ENCODE data around the gene CHD6. TPM values are rescaled to one million over a fixed set of nuclear protein-coding genes. Genes with fewer than 3 reads are reported as not detected.

Gene CHD6
- total and polyA plus RNA-seq, 2 experiments from 2014 or later = 41.0 to 158 TPM

DNA sequence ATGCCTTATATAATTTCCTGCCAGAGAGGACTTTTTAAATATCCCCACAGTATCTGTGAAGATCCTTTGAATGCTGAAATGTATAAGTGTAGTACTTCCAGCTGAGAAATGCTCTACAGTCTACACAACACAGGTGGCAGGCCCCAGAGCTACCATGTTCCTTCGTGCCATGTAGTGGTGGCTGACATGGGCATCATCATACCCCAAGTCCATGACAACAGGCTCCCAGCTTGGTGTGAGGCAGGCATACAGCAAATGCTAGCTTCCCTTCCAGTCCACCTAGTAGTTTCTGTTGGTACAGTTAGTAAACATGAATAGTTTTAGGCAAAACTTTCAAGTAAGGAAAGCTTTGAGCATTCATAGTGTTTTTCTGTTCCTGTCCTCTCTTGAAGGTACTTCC lies 190.3 kb downstream of the CHD6 start (continued):
- no peak for TF ChIP-seq EZH2 (IDR thresholded peaks at IDR 0.05; ENCODE audit: low read depth, unreplicated experiment)
- no peak for TF ChIP-seq REST (IDR thresholded peaks at IDR 0.05; ENCODE audit: unreplicated experiment)
- no peak for TF ChIP-seq EZH2phosphoT487 (IDR thresholded peaks at IDR 0.05; ENCODE audit: unreplicated experiment)
- TF ChIP-seq ZNF331 (CRISPR knock-in tag; IDR thresholded peaks at IDR 0.05; ENCODE audit: low read depth) = no peak
- TF ChIP-seq CREB1 (CRISPR knock-in tag; IDR thresholded peaks at IDR 0.05; ENCODE audit: low read depth) = no peak
- TF ChIP-seq, protein P1, sequence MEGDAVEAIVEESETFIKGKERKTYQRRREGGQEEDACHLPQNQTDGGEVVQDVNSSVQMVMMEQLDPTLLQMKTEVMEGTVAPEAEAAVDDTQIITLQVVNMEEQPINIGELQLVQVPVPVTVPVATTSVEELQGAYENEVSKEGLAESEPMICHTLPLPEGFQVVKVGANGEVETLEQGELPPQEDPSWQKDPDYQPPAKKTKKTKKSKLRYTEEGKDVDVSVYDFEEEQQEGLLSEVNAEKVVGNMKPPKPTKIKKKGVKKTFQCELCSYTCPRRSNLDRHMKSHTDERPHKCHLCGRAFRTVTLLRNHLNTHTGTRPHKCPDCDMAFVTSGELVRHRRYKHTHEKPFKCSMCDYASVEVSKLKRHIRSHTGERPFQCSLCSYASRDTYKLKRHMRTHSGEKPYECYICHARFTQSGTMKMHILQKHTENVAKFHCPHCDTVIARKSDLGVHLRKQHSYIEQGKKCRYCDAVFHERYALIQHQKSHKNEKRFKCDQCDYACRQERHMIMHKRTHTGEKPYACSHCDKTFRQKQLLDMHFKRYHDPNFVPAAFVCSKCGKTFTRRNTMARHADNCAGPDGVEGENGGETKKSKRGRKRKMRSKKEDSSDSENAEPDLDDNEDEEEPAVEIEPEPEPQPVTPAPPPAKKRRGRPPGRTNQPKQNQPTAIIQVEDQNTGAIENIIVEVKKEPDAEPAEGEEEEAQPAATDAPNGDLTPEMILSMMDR (conservative IDR thresholded peaks at IDR 0.05; ENCODE audit: low read depth in 2 of 2) = no peak

DNA sequence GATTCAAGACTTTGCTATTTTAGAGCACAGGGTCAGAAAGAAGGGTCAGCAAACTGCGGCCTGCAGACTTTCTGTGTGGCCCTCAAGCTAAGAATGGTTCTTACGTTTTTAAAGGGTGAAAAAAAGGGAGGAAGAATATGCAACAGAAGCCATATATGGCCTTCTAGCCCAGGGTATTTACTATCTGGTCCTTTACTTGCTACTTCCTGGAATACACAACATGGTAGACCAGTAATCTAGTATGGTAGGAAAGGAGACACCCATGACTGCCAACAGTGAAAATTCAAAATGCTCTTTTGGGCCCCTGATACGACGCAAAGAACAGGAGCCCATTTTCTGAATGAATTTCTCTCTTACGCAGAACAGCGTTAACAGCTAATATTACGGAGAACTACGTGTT lies 191.2 kb downstream of the CHD6 start:
- H3K4me3 ChIP-seq = no peak overlapping the region
- H3K4me2 ChIP-seq = no peak overlapping the region
- H3K36me3 ChIP-seq (ENCODE audit: insufficient read depth) = peaks cover 25% of the 10 kb centered on the region
- Mint-ChIP-seq H3K4me3 (no peak overlapping the region), H3K9me3 (no peaks in the 10 kb centered on the region), H3K27ac (no peak overlapping the region; the same call in 1 of the 2 replicates), H3K36me3 (ENCODE audit: low read depth) (peaks cover 54% of the 10 kb centered on the region), H3K27me3 (ENCODE audit: insufficient read depth, low read depth, poor library complexity) (no peaks in the 10 kb centered on the region), H3K4me1 (no peaks in the 10 kb centered on the region)
- no peak overlapping the region for H3K27ac ChIP-seq (ENCODE audit: low read depth)
- H3K9me2 ChIP-seq (ENCODE audit: insufficient read depth) = no peaks in the 10 kb centered on the region
- TF ChIP-seq CREB1 (CRISPR knock-in tag; IDR thresholded peaks at IDR 0.05; ENCODE audit: low read depth) (no peak), REST (IDR thresholded peaks at IDR 0.05; ENCODE audit: unreplicated experiment) (no peak), STAT1 (IDR thresholded peaks at IDR 0.05; ENCODE audit: unreplicated experiment) (no peak), ZNF114 (CRISPR knock-in tag; IDR thresholded peaks at IDR 0.05) (no peak)
- TF ChIP-seq, protein P2, sequence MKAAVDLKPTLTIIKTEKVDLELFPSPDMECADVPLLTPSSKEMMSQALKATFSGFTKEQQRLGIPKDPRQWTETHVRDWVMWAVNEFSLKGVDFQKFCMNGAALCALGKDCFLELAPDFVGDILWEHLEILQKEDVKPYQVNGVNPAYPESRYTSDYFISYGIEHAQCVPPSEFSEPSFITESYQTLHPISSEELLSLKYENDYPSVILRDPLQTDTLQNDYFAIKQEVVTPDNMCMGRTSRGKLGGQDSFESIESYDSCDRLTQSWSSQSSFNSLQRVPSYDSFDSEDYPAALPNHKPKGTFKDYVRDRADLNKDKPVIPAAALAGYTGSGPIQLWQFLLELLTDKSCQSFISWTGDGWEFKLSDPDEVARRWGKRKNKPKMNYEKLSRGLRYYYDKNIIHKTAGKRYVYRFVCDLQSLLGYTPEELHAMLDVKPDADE (IDR thresholded peaks at IDR 0.05) = no peak
- no peaks in the 10 kb centered on the region for H3K27me3 ChIP-seq (ENCODE audit: insufficient read depth)
- H3F3A ChIP-seq (replicated peaks; ENCODE audit: low read depth) = no peaks in the 10 kb centered on the region
- H4K20me1 ChIP-seq (replicated peaks; ENCODE audit: insufficient read depth) = 0 out of 2 replicates have a peak, but pooled peaks cover 4% of the 10 kb centered on the region
- H3K4me1 ChIP-seq (ENCODE audit: insufficient read depth) = peaks cover 4% of the 10 kb centered on the region; the same call in 1 of the 2 replicates
- H3K79me2 ChIP-seq (replicated peaks; ENCODE audit: insufficient read depth) = no peaks in the 10 kb centered on the region
- DNase-seq (ENCODE audit: low spot score) (no peak), ATAC-seq (no peak)
- no peak overlapping the region for H2AFZ ChIP-seq
